Nephron (organoid): ENCODE measurements around the gene SNX13.

Source experiments
- H3K27ac Mint-ChIP-seq, 3 experiments: 2 replicates each; pipeline ENCODE4 v1.8.0; 2020; ENCODE audit warnings: mixed read lengths in 3 of 3, mild to moderate bottlenecking in 2 of 3, moderate library complexity in 1 of 3
- H3K27me3 Mint-ChIP-seq: 2 replicates; pipeline ENCODE4 v1.8.0; 2021; ENCODE audit warnings: low read depth, mild to moderate bottlenecking, moderate library complexity, mixed read lengths
- H3K36me3 Mint-ChIP-seq: 2 replicates; pipeline ENCODE4 v1.8.0; 2020; ENCODE audit warnings: low read depth, mixed read lengths
- H3K4me1 Mint-ChIP-seq: 2 replicates; pipeline ENCODE4 v1.8.0; 2020; ENCODE audit warnings: mixed read lengths
- H3K4me3 Mint-ChIP-seq, 3 experiments: 2 replicates each; pipeline ENCODE4 v1.8.0; 2020; ENCODE audit warnings: mild to moderate bottlenecking in 3 of 3, mixed read lengths in 3 of 3, moderate library complexity in 2 of 3
- H3K9me3 Mint-ChIP-seq: 2 replicates; pipeline ENCODE4 v1.8.0; 2020; ENCODE audit warnings: mixed read lengths
- TF ChIP-seq, protein P1 (sequence below), 3 experiments: fragments of 200-600 bp; sonication (generic); IDR thresholded peaks; one replicate each; pipeline ENCODE4 v1.5.0; 2021; ENCODE audit warnings: antibody characterized with exemption in 3 of 3; ENCODE audit not compliant: unreplicated experiment in 3 of 3

SNX13 gene

GRCh38 chr7:17843041-17843440 lies 97.3 kb downstream of the SNX13 start:
- Mint-ChIP-seq H3K4me1 (no peaks in the 10 kb centered on the region), H3K27ac (no peak overlapping the region), H3K27me3 (no peaks in the 10 kb centered on the region), H3K9me3 (peaks cover 5% of the 10 kb centered on the region), H3K36me3 (peaks cover 61% of the 10 kb centered on the region), H3K4me3 (no peak overlapping the region)
- TF ChIP-seq, protein P1, sequence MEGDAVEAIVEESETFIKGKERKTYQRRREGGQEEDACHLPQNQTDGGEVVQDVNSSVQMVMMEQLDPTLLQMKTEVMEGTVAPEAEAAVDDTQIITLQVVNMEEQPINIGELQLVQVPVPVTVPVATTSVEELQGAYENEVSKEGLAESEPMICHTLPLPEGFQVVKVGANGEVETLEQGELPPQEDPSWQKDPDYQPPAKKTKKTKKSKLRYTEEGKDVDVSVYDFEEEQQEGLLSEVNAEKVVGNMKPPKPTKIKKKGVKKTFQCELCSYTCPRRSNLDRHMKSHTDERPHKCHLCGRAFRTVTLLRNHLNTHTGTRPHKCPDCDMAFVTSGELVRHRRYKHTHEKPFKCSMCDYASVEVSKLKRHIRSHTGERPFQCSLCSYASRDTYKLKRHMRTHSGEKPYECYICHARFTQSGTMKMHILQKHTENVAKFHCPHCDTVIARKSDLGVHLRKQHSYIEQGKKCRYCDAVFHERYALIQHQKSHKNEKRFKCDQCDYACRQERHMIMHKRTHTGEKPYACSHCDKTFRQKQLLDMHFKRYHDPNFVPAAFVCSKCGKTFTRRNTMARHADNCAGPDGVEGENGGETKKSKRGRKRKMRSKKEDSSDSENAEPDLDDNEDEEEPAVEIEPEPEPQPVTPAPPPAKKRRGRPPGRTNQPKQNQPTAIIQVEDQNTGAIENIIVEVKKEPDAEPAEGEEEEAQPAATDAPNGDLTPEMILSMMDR (IDR thresholded peaks at IDR 0.05; ENCODE audit: unreplicated experiment in 3 of 3) = no peak

- Mint-ChIP-seq H3K4me1 (no peaks in the 10 kb centered on the region), H3K36me3 (peaks cover 13% of the 10 kb centered on the region), H3K27me3 (no peaks in the 10 kb centered on the region), H3K9me3 (no peaks in the 10 kb centered on the region), H3K4me3 (no peak overlapping the region), H3K27ac (no peak overlapping the region)
- TF ChIP-seq, protein P1 (IDR thresholded peaks at IDR 0.05; ENCODE audit: unreplicated experiment in 3 of 3) = no peak
Observed at GRCh38 chr7:17832820-17833355, 107.4 kb downstream of the SNX13 start.

- H3K27me3 Mint-ChIP-seq = no peaks in the 10 kb centered on the region
- H3K4me1 Mint-ChIP-seq = no peaks in the 10 kb centered on the region
- no peak overlapping the region for H3K4me3 Mint-ChIP-seq
- H3K27ac Mint-ChIP-seq = no peak overlapping the region
- H3K9me3 Mint-ChIP-seq = no peaks in the 10 kb centered on the region
- H3K36me3 Mint-ChIP-seq = peaks cover 13% of the 10 kb centered on the region
- TF ChIP-seq, protein P1 (IDR thresholded peaks at IDR 0.05; ENCODE audit: unreplicated experiment in 3 of 3) = no peak
Observed at GRCh38 chr7:17832242-17832641, 108.1 kb downstream of the SNX13 start.

DNA sequence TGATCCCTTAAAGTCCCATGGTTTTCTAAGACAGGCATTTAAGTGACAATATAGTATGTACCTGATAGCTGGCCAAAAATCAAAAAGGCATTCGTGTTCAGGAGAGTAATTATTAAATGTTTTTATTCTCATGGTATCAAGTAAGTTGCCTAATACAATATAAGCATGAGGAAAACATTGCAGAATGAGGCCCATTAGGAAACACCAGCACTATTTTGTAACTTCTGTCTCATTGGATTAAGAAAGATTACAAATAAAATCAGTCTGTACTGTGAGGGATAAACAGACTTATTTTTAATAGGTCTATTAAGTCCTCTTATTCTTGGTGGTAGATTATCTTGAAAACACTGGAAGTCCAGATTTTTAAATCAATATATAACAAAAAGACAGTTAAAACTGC lies 110.1 kb downstream of the SNX13 start:
- H3K27ac Mint-ChIP-seq = no peak overlapping the region

DNA sequence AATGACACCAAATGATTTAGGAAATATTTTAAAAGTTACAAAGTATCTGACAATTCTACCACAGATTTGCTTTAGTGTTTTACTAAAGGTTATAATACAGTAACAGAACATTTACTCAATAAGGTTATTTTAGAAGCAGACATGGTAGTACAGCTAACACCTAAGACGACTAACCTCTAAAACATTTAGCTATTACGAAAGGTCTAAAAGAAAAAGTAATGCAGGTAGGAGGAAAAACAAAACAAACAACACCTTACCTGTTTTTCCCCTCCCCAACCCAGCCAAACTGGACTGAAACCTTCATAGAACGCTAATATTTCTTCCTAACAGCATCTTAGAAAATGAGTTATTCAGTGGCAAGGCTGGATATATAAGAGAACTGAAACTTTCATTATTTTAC lies 111.3 kb downstream of the SNX13 start:
- Mint-ChIP-seq H3K27me3 (no peaks in the 10 kb centered on the region), H3K9me3 (no peaks in the 10 kb centered on the region), H3K4me3 (no peak overlapping the region), H3K27ac (no peak overlapping the region), H3K36me3 (peaks cover 10% of the 10 kb centered on the region), H3K4me1 (no peaks in the 10 kb centered on the region)
- TF ChIP-seq, protein P1 (IDR thresholded peaks at IDR 0.05; ENCODE audit: unreplicated experiment in 3 of 3) = no peak

More for the DNA sequence above, 110.1 kb downstream of the SNX13 start:
- Mint-ChIP-seq H3K4me1 (no peaks in the 10 kb centered on the region), H3K36me3 (peaks cover 10% of the 10 kb centered on the region), H3K27me3 (no peaks in the 10 kb centered on the region), H3K9me3 (no peaks in the 10 kb centered on the region), H3K4me3 (no peak overlapping the region)
- TF ChIP-seq, protein P1 (IDR thresholded peaks at IDR 0.05; ENCODE audit: unreplicated experiment in 3 of 3) = no peak

GRCh38 chr7:17822547-17823173 lies 117.6 kb downstream of the SNX13 start:
- TF ChIP-seq, protein P1 (IDR thresholded peaks at IDR 0.05; ENCODE audit: unreplicated experiment in 3 of 3) = no peak
- no peak overlapping the region for H3K4me3 Mint-ChIP-seq
- peaks cover 15% of the 10 kb centered on the region for H3K36me3 Mint-ChIP-seq
- peaks cover 5% of the 10 kb centered on the region for H3K4me1 Mint-ChIP-seq
- H3K27me3 Mint-ChIP-seq = no peaks in the 10 kb centered on the region
- H3K27ac Mint-ChIP-seq = no peak overlapping the region
- H3K9me3 Mint-ChIP-seq = no peaks in the 10 kb centered on the region
